ENCODE data around the gene RSPH1. TPM values are rescaled to one million over a fixed set of nuclear protein-coding genes. Genes with fewer than 3 reads are reported as not detected.
A peak's percentile ranks its signal among the peaks of the same experiment; 100 is the strongest.

RSPH1 gene
- total RNA-seq, 4 donors from 2014 or later, result 0.80 to 10.0 (median 8.0) TPM

GRCh38 chr21:42513151-42513984 lies 17.3 kb upstream of the RSPH1 start, which contains the start of gene SLC37A1:
TSS of gene SLC37A1 (plus strand) at chr21:42513852. CDS start at chr21:42518455, 4,603 bp downstream.
- Histone ChIP-seq H3K4me3 (peak within 1 kb of the TSS; percentile 79 to 94 (median 92)), H3K9me3 (no peaks in the 10 kb centered on the region), H3K4me1 (peaks cover 3 to 39% (median 23%) of the 10 kb centered on the region in 4 donors), H3K27ac (peak within 1 kb of the TSS; percentile 86 to 92 (median 89)), H3K36me3 (no peaks in the 10 kb centered on the region), H3K27me3 (no peaks in the 10 kb centered on the region)
- no peak for DNase-seq
- TF ChIP-seq CTCF (IDR thresholded peaks at IDR 0.05) (no peak), POLR2AphosphoS5 (IDR thresholded peaks at IDR 0.05) (no peak), EP300 (IDR thresholded peaks at IDR 0.05; ENCODE audit: low read depth) (no peak), POLR2A (IDR thresholded peaks at IDR 0.05) (no peak)
- in situ Hi-C loops (cut with MboI; ENCODE audit: low pct_ligation_motif_present in 1 of 4, low pct_unique_long_range_greater_than_20kb in 1 of 4, low sequenced_read_pairs in 3 of 4), result no loop called here
- intact Hi-C loops (cut with DNase I; ENCODE audit: low total_unique reads), result no loop called here
- WGBS, 2 donors (ENCODE audit: low coverage in 1 of 2), result 15% methylated on average over 37 of the region's 88 CpGs; no CpG with 5 or more reads in 1 of the 2 donors

- intact Hi-C loops (cut with DNase I; ENCODE audit: low total_unique reads), result no loop called here
- in situ Hi-C loops (cut with MboI; ENCODE audit: low pct_ligation_motif_present in 1 of 4, low pct_unique_long_range_greater_than_20kb in 1 of 4, low sequenced_read_pairs in 3 of 4), result no loop called here
- WGBS, 2 donors (ENCODE audit: low coverage in 1 of 2), result 93 to 94% methylated on average over 3 to 16 of the region's 16 CpGs
- Histone ChIP-seq H3K4me3 (no peak overlapping the region), H3K27ac (peak overlapping the region in 1 of 4 donors; percentile 89), H3K36me3 (no peaks in the 10 kb centered on the region), H3K9me3 (no peaks in the 10 kb centered on the region), H3K27me3 (no peaks in the 10 kb centered on the region), H3K4me1 (peaks cover 3 to 34% (median 23%) of the 10 kb centered on the region in 4 donors)
- DNase-seq, result no peak
- TF ChIP-seq POLR2A (IDR thresholded peaks at IDR 0.05), result no peak
- no peak for TF ChIP-seq POLR2AphosphoS5 (IDR thresholded peaks at IDR 0.05)
- no peak for TF ChIP-seq CTCF (IDR thresholded peaks at IDR 0.05)
- TF ChIP-seq EP300 (IDR thresholded peaks at IDR 0.05; ENCODE audit: low read depth), result no peak
Observed at GRCh38 chr21:42512346-42513034, 16.5 kb upstream of the RSPH1 start.

- Histone ChIP-seq H3K36me3 (no peaks in the 10 kb centered on the region), H3K4me1 (peaks cover 0 to 6% (median 3%) of the 10 kb centered on the region in 4 donors), H3K27me3 (no peaks in the 10 kb centered on the region), H3K9me3 (no peaks in the 10 kb centered on the region), H3K4me3 (no peak overlapping the region), H3K27ac (no peak overlapping the region)
- in situ Hi-C loops (cut with MboI; ENCODE audit: low pct_ligation_motif_present in 1 of 4, low pct_unique_long_range_greater_than_20kb in 1 of 4, low sequenced_read_pairs in 3 of 4) (no loop called here), intact Hi-C loops (cut with DNase I; ENCODE audit: low total_unique reads) (no loop called here)
- 80 to 90% methylated on average over 9 to 11 of the region's 11 CpGs for WGBS, 2 donors (ENCODE audit: low coverage in 1 of 2)
- DNase-seq, result no peak
- no peak for TF ChIP-seq EP300 (IDR thresholded peaks at IDR 0.05; ENCODE audit: low read depth)
- TF ChIP-seq CTCF (IDR thresholded peaks at IDR 0.05), result no peak
- TF ChIP-seq POLR2A (IDR thresholded peaks at IDR 0.05), result no peak
- no peak for TF ChIP-seq POLR2AphosphoS5 (IDR thresholded peaks at IDR 0.05)
Observed at GRCh38 chr21:42509244-42509643, 13.2 kb upstream of the RSPH1 start.

GRCh38 chr21:42508371-42508770 lies 12.3 kb upstream of the RSPH1 start:
- 93 to 100% methylated on average over 1 to 2 of the region's 2 CpGs for WGBS, 2 donors (ENCODE audit: low coverage in 1 of 2)
- H3K27me3 ChIP-seq, result no peaks in the 10 kb centered on the region
- TF ChIP-seq EP300 (IDR thresholded peaks at IDR 0.05; ENCODE audit: low read depth), result no peak
- TF ChIP-seq CTCF (IDR thresholded peaks at IDR 0.05), result no peak
- no peak for TF ChIP-seq POLR2AphosphoS5 (IDR thresholded peaks at IDR 0.05)
- no peak for TF ChIP-seq POLR2A (IDR thresholded peaks at IDR 0.05)
- intact Hi-C loops (cut with DNase I; ENCODE audit: low total_unique reads) (no loop called here), in situ Hi-C loops (cut with MboI; ENCODE audit: low pct_ligation_motif_present in 1 of 4, low pct_unique_long_range_greater_than_20kb in 1 of 4, low sequenced_read_pairs in 3 of 4) (no loop called here)
- no peaks in the 10 kb centered on the region for H3K9me3 ChIP-seq
- no peak overlapping the region for H3K27ac ChIP-seq
- no peaks in the 10 kb centered on the region for H3K36me3 ChIP-seq
- peaks cover 0 to 6% (median 3%) of the 10 kb centered on the region in 4 donors for H3K4me1 ChIP-seq
- DNase-seq, result no peak
- H3K4me3 ChIP-seq, result no peak overlapping the region

Data from transverse colon (tissue), 4 donors.